ENCODE results near the gene UNC5C.

Gene UNC5C

DNA sequence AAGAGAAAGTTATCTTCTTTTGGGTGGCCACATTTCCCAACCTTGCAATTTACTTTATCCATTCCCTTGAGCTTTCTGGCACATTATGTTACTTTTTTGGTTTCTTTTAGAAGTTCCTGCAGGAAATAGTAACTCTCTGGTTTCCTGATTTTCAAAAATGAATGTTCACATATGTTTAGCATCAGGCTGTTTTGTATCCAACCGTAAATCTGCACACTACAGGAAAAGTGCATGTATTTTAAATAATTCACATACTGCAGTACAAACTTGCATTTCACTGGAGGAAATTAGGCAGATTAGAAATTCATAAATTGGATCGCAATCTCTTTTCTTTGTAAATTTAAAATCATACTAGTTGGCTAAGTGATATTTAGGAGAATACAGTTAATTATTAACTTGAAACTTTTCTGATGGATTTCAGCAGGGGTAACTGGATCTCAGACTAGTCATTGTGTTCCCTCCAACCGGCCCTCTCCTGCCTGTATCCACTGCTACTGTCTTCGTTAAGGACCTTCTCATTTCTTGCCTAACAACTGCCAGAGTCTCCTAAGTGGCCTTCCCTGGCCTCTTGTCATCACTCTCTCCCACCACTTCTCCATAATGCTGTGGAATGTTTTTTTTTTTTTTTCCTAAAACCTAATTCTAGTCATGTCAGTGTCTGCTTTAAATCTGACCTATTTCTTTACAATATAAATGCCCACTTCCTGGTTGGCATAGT, 137.2 kb downstream of the UNC5C start:
- no peak overlapping the region for H3K4me3 ChIP-seq (replicated peaks; ENCODE audit: low read depth, low read length)
- TF ChIP-seq, protein P1, sequence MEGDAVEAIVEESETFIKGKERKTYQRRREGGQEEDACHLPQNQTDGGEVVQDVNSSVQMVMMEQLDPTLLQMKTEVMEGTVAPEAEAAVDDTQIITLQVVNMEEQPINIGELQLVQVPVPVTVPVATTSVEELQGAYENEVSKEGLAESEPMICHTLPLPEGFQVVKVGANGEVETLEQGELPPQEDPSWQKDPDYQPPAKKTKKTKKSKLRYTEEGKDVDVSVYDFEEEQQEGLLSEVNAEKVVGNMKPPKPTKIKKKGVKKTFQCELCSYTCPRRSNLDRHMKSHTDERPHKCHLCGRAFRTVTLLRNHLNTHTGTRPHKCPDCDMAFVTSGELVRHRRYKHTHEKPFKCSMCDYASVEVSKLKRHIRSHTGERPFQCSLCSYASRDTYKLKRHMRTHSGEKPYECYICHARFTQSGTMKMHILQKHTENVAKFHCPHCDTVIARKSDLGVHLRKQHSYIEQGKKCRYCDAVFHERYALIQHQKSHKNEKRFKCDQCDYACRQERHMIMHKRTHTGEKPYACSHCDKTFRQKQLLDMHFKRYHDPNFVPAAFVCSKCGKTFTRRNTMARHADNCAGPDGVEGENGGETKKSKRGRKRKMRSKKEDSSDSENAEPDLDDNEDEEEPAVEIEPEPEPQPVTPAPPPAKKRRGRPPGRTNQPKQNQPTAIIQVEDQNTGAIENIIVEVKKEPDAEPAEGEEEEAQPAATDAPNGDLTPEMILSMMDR (IDR thresholded peaks at IDR 0.05; ENCODE audit: low read depth, low read length, missing control alignments), result no peak
- no peak for DNase-seq (ENCODE audit: extremely low read depth, low read depth)

DNA sequence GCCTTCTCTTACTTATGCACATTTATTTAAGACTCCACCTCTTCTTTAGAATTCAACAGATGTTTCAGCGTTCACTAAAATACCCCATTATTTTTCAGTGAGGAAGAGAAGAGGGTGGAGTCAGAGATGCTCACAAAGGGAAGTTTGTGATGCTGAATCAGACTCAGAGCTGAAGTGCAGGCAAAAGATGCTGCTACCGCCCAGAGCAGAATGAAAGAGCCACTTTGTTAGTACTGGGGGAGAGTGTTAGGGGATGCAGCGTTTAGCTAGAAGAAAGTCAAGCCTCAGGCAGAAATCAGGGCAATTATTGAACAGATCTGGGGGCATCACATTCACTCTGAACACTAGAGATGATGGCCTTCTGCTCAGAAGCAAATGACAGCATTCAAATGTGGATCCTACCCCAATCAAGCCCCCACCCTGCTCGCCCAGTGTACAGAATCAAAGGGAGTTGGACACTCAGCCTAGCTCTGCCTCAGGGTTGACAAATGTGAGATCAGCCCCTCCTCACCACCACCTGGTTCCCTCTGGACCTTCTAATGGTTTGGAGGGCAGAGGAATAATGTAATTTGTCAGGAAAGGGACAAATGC, 138.3 kb downstream of the UNC5C start:
- no peak overlapping the region for H3K4me3 ChIP-seq (replicated peaks; ENCODE audit: low read depth, low read length)
- TF ChIP-seq, protein P1 (IDR thresholded peaks at IDR 0.05; ENCODE audit: low read depth, low read length, missing control alignments), result no peak
- DNase-seq (ENCODE audit: extremely low read depth, low read depth), result no peak

GRCh38 chr4:95409750-95410149, 139.0 kb downstream of the UNC5C start:
- no peak for DNase-seq (ENCODE audit: extremely low read depth, low read depth)
- no peak overlapping the region for H3K4me3 ChIP-seq (replicated peaks; ENCODE audit: low read depth, low read length)
- TF ChIP-seq, protein P1 (IDR thresholded peaks at IDR 0.05; ENCODE audit: low read depth, low read length, missing control alignments), result no peak

- DNase-seq (ENCODE audit: extremely low read depth, low read depth), result no peak
- H3K4me3 ChIP-seq (replicated peaks; ENCODE audit: low read depth, low read length), result no peak overlapping the region
- TF ChIP-seq, protein P1 (IDR thresholded peaks at IDR 0.05; ENCODE audit: low read depth, low read length, missing control alignments), result no peak
These were observed 139.6 kb downstream of the UNC5C start for GRCh38 chr4:95409127-95409526.

- H3K4me3 ChIP-seq (replicated peaks; ENCODE audit: low read depth, low read length), result no peak overlapping the region
- TF ChIP-seq, protein P1 (IDR thresholded peaks at IDR 0.05; ENCODE audit: low read depth, low read length, missing control alignments), result no peak
- DNase-seq (ENCODE audit: extremely low read depth, low read depth), result no peak
These were observed 146.5 kb downstream of the UNC5C start for GRCh38 chr4:95402299-95402698.

DNA sequence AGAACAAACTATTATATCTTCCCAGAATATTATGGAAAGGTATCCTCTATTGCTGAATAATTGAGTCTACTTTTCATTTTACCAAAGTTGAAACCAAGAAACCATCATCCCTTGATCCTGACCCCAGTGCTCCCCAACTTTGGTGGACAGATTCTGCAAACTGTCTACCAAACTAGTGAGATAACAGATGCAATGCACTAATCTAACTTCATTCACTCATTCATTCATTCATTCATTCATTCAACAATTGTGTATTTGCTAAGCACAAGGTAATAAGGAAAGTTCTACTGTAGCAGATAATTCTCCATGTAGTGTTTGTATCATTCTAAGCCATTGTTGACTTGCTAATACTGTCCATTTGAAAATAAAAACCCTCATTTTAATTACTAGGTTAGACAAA, 150.6 kb downstream of the UNC5C start:
- no peak for DNase-seq (ENCODE audit: extremely low read depth, low read depth)
- TF ChIP-seq, protein P1 (IDR thresholded peaks at IDR 0.05; ENCODE audit: low read depth, low read length, missing control alignments), result no peak
- H3K4me3 ChIP-seq (replicated peaks; ENCODE audit: low read depth, low read length), result no peak overlapping the region
